GM21423 (cell line): Measurements from ENCODE around the gene ZNF790.

ENCODE experiments used
- ATAC-seq: cut with Tn5 transposase; IDR thresholded peaks from one replicate; pipeline ENCODE4 v1.9.1; 2021; ENCODE audit warnings: mild to moderate bottlenecking, moderate library complexity; ENCODE audit not compliant: unreplicated experiment

Gene ZNF790

DNA sequence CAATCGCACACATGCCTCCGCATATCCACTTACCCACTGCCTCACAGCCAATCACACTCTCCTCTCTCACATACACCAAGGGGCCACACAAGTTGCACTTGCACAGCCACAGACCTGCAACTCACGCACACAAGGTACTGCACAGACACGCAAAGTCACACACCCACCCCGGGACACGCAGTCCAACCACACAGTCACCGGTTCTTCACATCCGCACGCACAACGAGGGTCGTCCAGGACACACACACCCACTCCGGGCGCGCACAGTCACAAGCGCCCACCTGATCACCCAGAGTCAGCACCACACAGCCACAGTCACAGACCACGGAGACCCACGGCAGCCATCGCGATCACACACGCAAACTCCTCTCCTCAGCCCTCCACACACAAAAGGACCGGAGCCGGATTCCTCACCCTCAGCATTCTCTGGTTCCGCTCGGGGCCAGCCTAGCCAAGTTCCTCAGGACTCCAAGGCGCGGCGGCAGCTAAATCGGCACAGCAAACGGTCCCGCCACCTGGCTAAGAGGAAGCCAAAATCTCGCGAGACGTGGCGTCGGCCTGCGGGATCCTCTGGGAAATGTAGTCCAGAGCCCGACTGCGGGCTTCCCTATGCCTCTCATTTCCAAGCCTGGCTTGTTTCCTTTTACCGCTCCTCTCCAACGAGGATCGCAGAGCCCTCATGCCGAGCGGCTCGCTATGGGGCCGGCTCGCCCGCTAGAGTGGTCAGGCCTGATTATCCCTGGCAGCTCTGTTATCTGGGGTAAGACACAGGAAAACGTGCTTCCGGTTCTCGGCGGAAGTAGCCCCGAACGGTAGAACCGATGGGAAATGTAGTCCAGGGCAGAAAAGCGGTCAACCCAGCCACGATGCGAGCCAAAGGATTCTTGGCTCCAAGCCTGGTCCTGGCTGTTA is 65.6 kb downstream of the ZNF790 start, which contains the start of gene ZNF850:
TSS of gene ZNF850 (minus strand) at position 497 of the 912 bp plus-strand sequence. CDS start 10,201 bp downstream, outside the sequence.
- peak; percentile 90 for ATAC-seq

DNA sequence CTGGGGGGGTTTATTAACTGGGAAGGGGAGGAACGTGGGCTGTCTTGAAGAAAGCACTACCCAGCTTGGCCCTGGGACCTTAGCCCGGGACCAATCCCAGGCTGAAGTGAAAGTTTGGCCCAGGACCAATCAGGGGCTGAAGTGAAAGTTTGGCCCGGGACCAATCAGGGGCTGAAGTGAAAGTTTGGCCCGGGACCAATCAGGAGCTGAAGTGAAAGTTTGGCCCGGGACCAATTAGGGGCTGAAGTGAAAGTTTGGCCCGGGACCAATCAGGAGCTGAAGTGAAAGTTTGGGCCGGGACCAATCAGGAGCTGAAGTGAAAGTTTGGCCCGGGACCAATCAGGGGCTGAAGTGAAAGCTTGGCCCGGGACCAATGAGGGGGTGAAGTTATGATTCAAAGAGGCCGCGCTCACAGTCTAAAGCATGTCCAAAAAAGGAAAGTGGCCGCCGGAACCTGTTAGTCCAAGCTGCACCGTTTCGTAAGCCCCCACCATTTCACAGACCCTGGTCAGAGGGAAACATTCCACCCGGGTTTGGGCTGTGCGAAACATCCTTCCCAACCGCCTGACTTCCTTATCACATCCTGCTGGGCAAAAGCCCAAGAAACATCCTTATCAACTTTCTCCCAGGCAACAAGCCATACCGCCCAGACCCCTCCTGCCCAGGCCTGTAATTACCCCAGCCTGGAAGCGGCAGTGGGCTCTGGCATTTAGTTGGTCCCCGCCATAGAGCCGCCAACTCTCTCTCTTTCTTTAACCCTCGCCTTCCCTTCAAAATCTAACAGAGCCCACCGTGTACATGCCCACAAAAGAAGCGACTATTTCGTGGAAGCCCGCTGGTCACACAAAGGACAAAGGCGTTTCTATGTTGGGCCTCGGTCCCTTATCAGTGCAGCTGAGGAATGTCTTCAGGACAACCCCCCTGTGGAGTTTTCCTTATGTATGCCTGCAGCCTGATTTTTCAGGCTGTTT is 66.6 kb downstream of the ZNF790 start:
- ATAC-seq, result no peak
